SK-N-SH (cell line): ENCODE measurements around the gene SNTG2. TPM values are rescaled to one million over a fixed set of nuclear protein-coding genes. Genes with fewer than 3 reads are reported as not detected.

Experiments
- CTCF ChIA-PET: fragments of 300-600, 350-600 bp; formaldehyde crosslinking; extraction: SDS; loops from one replicate; lab custom pipeline; 2021; lab: Yijun Ruan, JAX
- POLR2A ChIA-PET: fragments of 350-600 bp; sonication (Branson Sonifier 250); formaldehyde crosslinking; extraction: SDS; loops from one replicate; lab custom pipeline; 2020; ENCODE audit warnings: antibody characterized with exemption, inconsistent platforms; lab: Yijun Ruan, JAX
- DNase-seq: peaks from one replicate; pipeline ENCODE4 v3.0.0; 2012
- H2AFZ ChIP-seq: fragments of 200-600 bp; sonication (generic); 2 replicates; pipeline ENCODE4 v1.8.1; 2016; ENCODE audit warnings: antibody characterized with exemption, mild to moderate bottlenecking, low read depth
- H3F3A ChIP-seq: fragments of 200-600 bp; sonication (generic); replicated peaks from 2 replicates; pipeline ENCODE3; 2016; ENCODE audit warnings: antibody characterized with exemption, mild to moderate bottlenecking; ENCODE audit not compliant: insufficient read depth
- H3K27ac ChIP-seq, 2 experiments: fragments of 200-500 bp in 1 of 2; fragments of 200-600 bp in 1 of 2; sonication (Bioruptor generic) in 1 of 2; sonication (generic), shearing (Covaris generic) in 1 of 2; 2 replicates each; pipeline versions ENCODE4 v1.5.1 to v1.6.1; 2014 to 2016; ENCODE audit warnings: low read depth in 2 of 2, inconsistent platforms in 1 of 2, low read length in 1 of 2, mild to moderate bottlenecking in 1 of 2, mixed read lengths in 1 of 2
- H3K27me3 ChIP-seq: fragments of 200-600 bp; sonication (generic), shearing (Covaris generic); 2 replicates; pipeline ENCODE4 v1.6.1; 2016; ENCODE audit warnings: mixed run types; ENCODE audit not compliant: insufficient read depth
- H3K36me3 ChIP-seq, 2 experiments: fragments of 200-500 bp in 1 of 2; fragments of 200-600 bp in 1 of 2; sonication (Bioruptor generic) in 1 of 2; sonication (generic) in 1 of 2; replicated peaks in 1 of 2; 2 replicates each; pipeline versions ENCODE3 to v1.5.1; 2014 to 2016; ENCODE audit warnings: low read length in 1 of 2, mild to moderate bottlenecking in 1 of 2; ENCODE audit not compliant: insufficient read depth in 2 of 2, control insufficient read depth in 1 of 2
- H3K4me1 ChIP-seq, 2 experiments: fragments of 200-500 bp in 1 of 2; fragments of 200-600 bp in 1 of 2; sonication (Bioruptor generic) in 1 of 2; sonication (generic), shearing (Covaris generic) in 1 of 2; 2 replicates each; pipeline versions ENCODE4 v1.5.1 to v1.6.1; 2014 to 2016; ENCODE audit warnings: low read depth in 1 of 2, low read length in 1 of 2, mixed run types in 1 of 2; ENCODE audit not compliant: insufficient read depth in 2 of 2, control insufficient read depth in 1 of 2
- H3K4me2 ChIP-seq: fragments of 200-600 bp; sonication (generic), shearing (Covaris generic); 2 replicates; pipeline ENCODE4 v1.6.1; 2017; ENCODE audit warnings: mixed run types
- H3K4me3 ChIP-seq, 2 experiments: fragments of 200-500 bp in 1 of 2; fragments of 200-600 bp in 1 of 2; sonication (Bioruptor generic) in 1 of 2; sonication (generic), shearing (Covaris generic) in 1 of 2; 2 replicates each; pipeline versions ENCODE4 v1.5.1 to v1.8.1; 2014 to 2016; ENCODE audit warnings: low read depth in 2 of 2, inconsistent platforms in 1 of 2, low read length in 1 of 2, mild to moderate bottlenecking in 1 of 2, mixed read lengths in 1 of 2, moderate library complexity in 1 of 2
- H3K79me2 ChIP-seq: fragments of 200-600 bp; sonication (generic); 2 replicates; pipeline ENCODE4 v1.8.1; 2017; ENCODE audit warnings: mild to moderate bottlenecking; ENCODE audit not compliant: insufficient read depth
- H3K9ac ChIP-seq: fragments of 200-600 bp; sonication (generic); 2 replicates; pipeline ENCODE4 v1.6.1; 2017; ENCODE audit warnings: mixed run types
- H3K9me2 ChIP-seq: fragments of 200-600 bp; sonication (generic); 2 replicates; pipeline ENCODE4 v1.6.1; 2017; ENCODE audit warnings: mixed run types
- H3K9me3 ChIP-seq: fragments of 200-600 bp; sonication (generic); 2 replicates; pipeline ENCODE4 v1.6.1; 2017; ENCODE audit warnings: mixed run types, mild to moderate bottlenecking, moderate library complexity
- H4K20me1 ChIP-seq: fragments of 200-600 bp; sonication (generic); 2 replicates; pipeline ENCODE4 v1.6.1; 2017; ENCODE audit warnings: mild to moderate bottlenecking, mixed run types; ENCODE audit not compliant: insufficient read depth
- ELF1 ChIP-seq: IDR thresholded peaks from 2 replicates; pipeline ENCODE4 v1.4.0; 2012
- FOSL2 ChIP-seq: IDR thresholded peaks from 2 replicates; pipeline ENCODE4 v1.4.0; 2012; ENCODE audit warnings: low read depth, mild to moderate bottlenecking, moderate library complexity, borderline replicate concordance
- FOXM1 ChIP-seq: IDR thresholded peaks from 2 replicates; pipeline ENCODE4 v1.4.0; 2012; ENCODE audit warnings: low read depth, mild to moderate bottlenecking
- GABPA ChIP-seq: IDR thresholded peaks from 2 replicates; pipeline ENCODE4 v1.4.0; 2012; ENCODE audit warnings: low read depth, mild to moderate bottlenecking
- MEF2A ChIP-seq: IDR thresholded peaks from 2 replicates; pipeline ENCODE4 v1.4.0; 2012; ENCODE audit warnings: low read depth, borderline replicate concordance
- MXI1 ChIP-seq: IDR thresholded peaks from 2 replicates; pipeline ENCODE4 v1.6.1; 2012; ENCODE audit warnings: mild to moderate bottlenecking, low read depth, low read length, improper control_type of control experiment
- NRF1 ChIP-seq: IDR thresholded peaks from 2 replicates; pipeline ENCODE4 v1.6.1; 2012; ENCODE audit warnings: low read depth, mild to moderate bottlenecking, low read length
- POLR2AphosphoS5 ChIP-seq: IDR thresholded peaks from 2 replicates; pipeline ENCODE4 v1.6.1; 2012; ENCODE audit warnings: low read depth, low read length
- RCOR1 ChIP-seq: fragments of 150-350 bp; IDR thresholded peaks from 2 replicates; pipeline ENCODE4 v1.6.1; 2017; ENCODE audit warnings: antibody characterized with exemption, low read length
- SMC3 ChIP-seq: IDR thresholded peaks from 2 replicates; pipeline ENCODE4 v1.6.1; 2012; ENCODE audit warnings: low read depth, low read length, improper control_type of control experiment
- TAF1 ChIP-seq: IDR thresholded peaks from 2 replicates; pipeline ENCODE4 v1.6.1; 2012; ENCODE audit warnings: low read depth, mild to moderate bottlenecking, low read length, moderate library complexity, borderline replicate concordance
- TEAD4 ChIP-seq: IDR thresholded peaks from 2 replicates; pipeline ENCODE4 v1.4.0; 2012; ENCODE audit warnings: mild to moderate bottlenecking, borderline replicate concordance; ENCODE audit not compliant: insufficient read depth
- YY1 ChIP-seq: IDR thresholded peaks from 2 replicates; pipeline ENCODE4 v1.4.0; 2012; ENCODE audit warnings: low read depth, mild to moderate bottlenecking
- WGBS: methylation state at CpG from one replicate; pipeline ENCODE4 v1.1.6; 2017; ENCODE audit warnings: low lambda C conversion rate; 5-methylcytosine and 5-hydroxymethylcytosine counted together
- polyA plus RNA-seq, 3 experiments: library from polyadenylated mRNA; depleted of rRNA; stranded (reverse); fragments of >200 nt; gene quantifications; 2 replicates each; pipeline ENCODE4 v1.2.3, GENCODE V29; 2012
- TF ChIP-seq, protein P1 (sequence below): IDR thresholded peaks from 2 replicates; pipeline ENCODE4; 2012
- TF ChIP-seq, protein P2 (sequence below): IDR thresholded peaks from 2 replicates; pipeline ENCODE4 v1.4.0; 2012; ENCODE audit warnings: low read depth
- TF ChIP-seq, protein P3 (sequence below): IDR thresholded peaks from 2 replicates; pipeline ENCODE4 v1.4.0; 2012; ENCODE audit warnings: low read depth, borderline replicate concordance
- TF ChIP-seq, protein P4 (sequence below): IDR thresholded peaks from 2 replicates; pipeline ENCODE4 v1.6.1; 2012; ENCODE audit warnings: mild to moderate bottlenecking, low read depth, low read length, moderate library complexity
- TF ChIP-seq, protein P5 (sequence below): IDR thresholded peaks from 2 replicates; pipeline ENCODE4 v1.4.0; 2012; ENCODE audit warnings: low read depth, borderline replicate concordance
- TF ChIP-seq, protein P6 (sequence below): fragments of 200-600 bp; sonication (generic); IDR thresholded peaks from 2 replicates; pipeline ENCODE4 v1.6.1; 2017; ENCODE audit warnings: antibody characterized with exemption, mild to moderate bottlenecking, moderate library complexity

The SNTG2 gene
- polyA plus RNA-seq, 1 of the 3 experiments (the other 2 are of a cell fraction): not detected

DNA sequence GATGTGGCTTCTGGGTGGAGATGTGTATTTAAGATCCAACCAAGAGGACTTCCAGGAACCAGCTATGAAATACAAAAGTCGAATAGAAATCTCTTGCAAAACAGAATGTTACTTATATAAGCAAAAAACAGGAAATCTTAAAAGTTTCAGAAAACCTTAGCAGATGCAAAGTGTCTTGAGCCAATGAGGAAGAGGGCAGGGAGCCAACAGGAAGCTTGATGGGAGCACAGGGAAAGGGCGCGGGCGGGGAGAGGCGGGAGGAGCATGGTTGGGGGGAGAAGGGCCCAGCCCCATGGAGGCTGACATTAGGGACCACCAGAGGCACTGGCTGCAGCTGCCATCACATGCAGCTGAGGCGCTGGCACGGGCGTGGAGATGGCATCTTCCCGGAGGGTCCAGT, 203.3 kb downstream of the SNTG2 start:
- no peak overlapping the region for H3K9ac ChIP-seq
- TF ChIP-seq, protein P1, sequence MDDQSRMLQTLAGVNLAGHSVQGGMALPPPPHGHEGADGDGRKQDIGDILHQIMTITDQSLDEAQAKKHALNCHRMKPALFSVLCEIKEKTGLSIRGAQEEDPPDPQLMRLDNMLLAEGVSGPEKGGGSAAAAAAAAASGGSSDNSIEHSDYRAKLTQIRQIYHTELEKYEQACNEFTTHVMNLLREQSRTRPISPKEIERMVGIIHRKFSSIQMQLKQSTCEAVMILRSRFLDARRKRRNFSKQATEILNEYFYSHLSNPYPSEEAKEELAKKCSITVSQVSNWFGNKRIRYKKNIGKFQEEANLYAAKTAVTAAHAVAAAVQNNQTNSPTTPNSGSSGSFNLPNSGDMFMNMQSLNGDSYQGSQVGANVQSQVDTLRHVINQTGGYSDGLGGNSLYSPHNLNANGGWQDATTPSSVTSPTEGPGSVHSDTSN: no peak
- TF ChIP-seq, protein P2, sequence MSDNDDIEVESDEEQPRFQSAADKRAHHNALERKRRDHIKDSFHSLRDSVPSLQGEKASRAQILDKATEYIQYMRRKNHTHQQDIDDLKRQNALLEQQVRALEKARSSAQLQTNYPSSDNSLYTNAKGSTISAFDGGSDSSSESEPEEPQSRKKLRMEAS: no peak
- TF ChIP-seq, protein P3, sequence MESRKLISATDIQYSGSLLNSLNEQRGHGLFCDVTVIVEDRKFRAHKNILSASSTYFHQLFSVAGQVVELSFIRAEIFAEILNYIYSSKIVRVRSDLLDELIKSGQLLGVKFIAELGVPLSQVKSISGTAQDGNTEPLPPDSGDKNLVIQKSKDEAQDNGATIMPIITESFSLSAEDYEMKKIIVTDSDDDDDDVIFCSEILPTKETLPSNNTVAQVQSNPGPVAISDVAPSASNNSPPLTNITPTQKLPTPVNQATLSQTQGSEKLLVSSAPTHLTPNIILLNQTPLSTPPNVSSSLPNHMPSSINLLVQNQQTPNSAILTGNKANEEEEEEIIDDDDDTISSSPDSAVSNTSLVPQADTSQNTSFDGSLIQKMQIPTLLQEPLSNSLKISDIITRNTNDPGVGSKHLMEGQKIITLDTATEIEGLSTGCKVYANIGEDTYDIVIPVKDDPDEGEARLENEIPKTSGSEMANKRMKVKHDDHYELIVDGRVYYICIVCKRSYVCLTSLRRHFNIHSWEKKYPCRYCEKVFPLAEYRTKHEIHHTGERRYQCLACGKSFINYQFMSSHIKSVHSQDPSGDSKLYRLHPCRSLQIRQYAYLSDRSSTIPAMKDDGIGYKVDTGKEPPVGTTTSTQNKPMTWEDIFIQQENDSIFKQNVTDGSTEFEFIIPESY: no peak
- TF ChIP-seq POLR2AphosphoS5 (no peak), RCOR1 (no peak), ELF1 (no peak), NRF1 (no peak), FOXM1 (no peak), FOSL2 (no peak), MEF2A (no peak), YY1 (no peak), SMC3 (no peak), MXI1 (no peak), TEAD4 (no peak), GABPA (no peak), TAF1 (no peak)
- TF ChIP-seq, protein P4, sequence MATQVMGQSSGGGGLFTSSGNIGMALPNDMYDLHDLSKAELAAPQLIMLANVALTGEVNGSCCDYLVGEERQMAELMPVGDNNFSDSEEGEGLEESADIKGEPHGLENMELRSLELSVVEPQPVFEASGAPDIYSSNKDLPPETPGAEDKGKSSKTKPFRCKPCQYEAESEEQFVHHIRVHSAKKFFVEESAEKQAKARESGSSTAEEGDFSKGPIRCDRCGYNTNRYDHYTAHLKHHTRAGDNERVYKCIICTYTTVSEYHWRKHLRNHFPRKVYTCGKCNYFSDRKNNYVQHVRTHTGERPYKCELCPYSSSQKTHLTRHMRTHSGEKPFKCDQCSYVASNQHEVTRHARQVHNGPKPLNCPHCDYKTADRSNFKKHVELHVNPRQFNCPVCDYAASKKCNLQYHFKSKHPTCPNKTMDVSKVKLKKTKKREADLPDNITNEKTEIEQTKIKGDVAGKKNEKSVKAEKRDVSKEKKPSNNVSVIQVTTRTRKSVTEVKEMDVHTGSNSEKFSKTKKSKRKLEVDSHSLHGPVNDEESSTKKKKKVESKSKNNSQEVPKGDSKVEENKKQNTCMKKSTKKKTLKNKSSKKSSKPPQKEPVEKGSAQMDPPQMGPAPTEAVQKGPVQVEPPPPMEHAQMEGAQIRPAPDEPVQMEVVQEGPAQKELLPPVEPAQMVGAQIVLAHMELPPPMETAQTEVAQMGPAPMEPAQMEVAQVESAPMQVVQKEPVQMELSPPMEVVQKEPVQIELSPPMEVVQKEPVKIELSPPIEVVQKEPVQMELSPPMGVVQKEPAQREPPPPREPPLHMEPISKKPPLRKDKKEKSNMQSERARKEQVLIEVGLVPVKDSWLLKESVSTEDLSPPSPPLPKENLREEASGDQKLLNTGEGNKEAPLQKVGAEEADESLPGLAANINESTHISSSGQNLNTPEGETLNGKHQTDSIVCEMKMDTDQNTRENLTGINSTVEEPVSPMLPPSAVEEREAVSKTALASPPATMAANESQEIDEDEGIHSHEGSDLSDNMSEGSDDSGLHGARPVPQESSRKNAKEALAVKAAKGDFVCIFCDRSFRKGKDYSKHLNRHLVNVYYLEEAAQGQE: no peak
- TF ChIP-seq, protein P5, sequence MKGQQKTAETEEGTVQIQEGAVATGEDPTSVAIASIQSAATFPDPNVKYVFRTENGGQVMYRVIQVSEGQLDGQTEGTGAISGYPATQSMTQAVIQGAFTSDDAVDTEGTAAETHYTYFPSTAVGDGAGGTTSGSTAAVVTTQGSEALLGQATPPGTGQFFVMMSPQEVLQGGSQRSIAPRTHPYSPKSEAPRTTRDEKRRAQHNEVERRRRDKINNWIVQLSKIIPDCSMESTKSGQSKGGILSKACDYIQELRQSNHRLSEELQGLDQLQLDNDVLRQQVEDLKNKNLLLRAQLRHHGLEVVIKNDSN: no peak
- TF ChIP-seq, protein P6, sequence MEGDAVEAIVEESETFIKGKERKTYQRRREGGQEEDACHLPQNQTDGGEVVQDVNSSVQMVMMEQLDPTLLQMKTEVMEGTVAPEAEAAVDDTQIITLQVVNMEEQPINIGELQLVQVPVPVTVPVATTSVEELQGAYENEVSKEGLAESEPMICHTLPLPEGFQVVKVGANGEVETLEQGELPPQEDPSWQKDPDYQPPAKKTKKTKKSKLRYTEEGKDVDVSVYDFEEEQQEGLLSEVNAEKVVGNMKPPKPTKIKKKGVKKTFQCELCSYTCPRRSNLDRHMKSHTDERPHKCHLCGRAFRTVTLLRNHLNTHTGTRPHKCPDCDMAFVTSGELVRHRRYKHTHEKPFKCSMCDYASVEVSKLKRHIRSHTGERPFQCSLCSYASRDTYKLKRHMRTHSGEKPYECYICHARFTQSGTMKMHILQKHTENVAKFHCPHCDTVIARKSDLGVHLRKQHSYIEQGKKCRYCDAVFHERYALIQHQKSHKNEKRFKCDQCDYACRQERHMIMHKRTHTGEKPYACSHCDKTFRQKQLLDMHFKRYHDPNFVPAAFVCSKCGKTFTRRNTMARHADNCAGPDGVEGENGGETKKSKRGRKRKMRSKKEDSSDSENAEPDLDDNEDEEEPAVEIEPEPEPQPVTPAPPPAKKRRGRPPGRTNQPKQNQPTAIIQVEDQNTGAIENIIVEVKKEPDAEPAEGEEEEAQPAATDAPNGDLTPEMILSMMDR: no peak
- H2AFZ ChIP-seq: no peak overlapping the region
- WGBS: 57% methylated on average over 9 of the region's 9 CpGs
- H3K9me2 ChIP-seq: no peaks in the 10 kb centered on the region
- no peaks in the 10 kb centered on the region for H3K4me1 ChIP-seq
- no peak overlapping the region for H3K27ac ChIP-seq
- H3K4me2 ChIP-seq: no peak overlapping the region
- H4K20me1 ChIP-seq: no peaks in the 10 kb centered on the region
- H3K27me3 ChIP-seq: no peaks in the 10 kb centered on the region
- no peaks in the 10 kb centered on the region for H3K36me3 ChIP-seq
- ChIA-PET POLR2A (no interaction called here), CTCF (interaction anchor here (1.8 kb wide), 1 partner anchor 14 kb away, joined by 14 read pairs; no protein-coding TSS in a partner anchor)
- DNase-seq: no peak
- no peak overlapping the region for H3K4me3 ChIP-seq
- no peaks in the 10 kb centered on the region for H3K9me3 ChIP-seq
- H3F3A ChIP-seq: no peaks in the 10 kb centered on the region
- no peaks in the 10 kb centered on the region for H3K79me2 ChIP-seq
